ENCODE data around the gene PLAU.
A peak's percentile ranks its signal among the peaks of the same experiment; 100 is the strongest.
"Not testable (repeated sequence)": the region's sequence is repeated elsewhere in the genome, so short reads cannot be mapped to it uniquely, and the experiment has no call there.

PLAU gene

GRCh38 chr10:73889014-73889413 lies 21.9 kb upstream of the PLAU start:
- Histone ChIP-seq H3K9me3 (ENCODE audit: insufficient read depth, low read length) (no peaks in the 10 kb centered on the region), H3K4me2 (ENCODE audit: low read length) (peak overlapping the region; percentile 30; the same call in 1 of the 2 replicates), H2AFZ (ENCODE audit: low read depth, low read length) (peak overlapping the region; percentile 89; the same call in 1 of the 2 replicates), H3K27ac (ENCODE audit: low read length) (peak overlapping the region; percentile 55), H3K27me3 (ENCODE audit: low read depth, low read length) (no peaks in the 10 kb centered on the region), H4K20me1 (ENCODE audit: insufficient read depth, low read length) (no peaks in the 10 kb centered on the region), H3K79me2 (ENCODE audit: low read length) (no peaks in the 10 kb centered on the region), H3K9ac (ENCODE audit: low read length) (no peak overlapping the region; the same call in 1 of the 2 replicates), H3K36me3 (replicated peaks; ENCODE audit: low read depth, low read length) (no peaks in the 10 kb centered on the region), H3K4me1 (ENCODE audit: low read length) (peaks cover 20% of the 10 kb centered on the region), H3K4me3 (ENCODE audit: low read length) (no peak overlapping the region)
- TF ChIP-seq EZH2phosphoT487 (IDR thresholded peaks at IDR 0.05; ENCODE audit: low read depth), result no peak
- TF ChIP-seq, protein P1, sequence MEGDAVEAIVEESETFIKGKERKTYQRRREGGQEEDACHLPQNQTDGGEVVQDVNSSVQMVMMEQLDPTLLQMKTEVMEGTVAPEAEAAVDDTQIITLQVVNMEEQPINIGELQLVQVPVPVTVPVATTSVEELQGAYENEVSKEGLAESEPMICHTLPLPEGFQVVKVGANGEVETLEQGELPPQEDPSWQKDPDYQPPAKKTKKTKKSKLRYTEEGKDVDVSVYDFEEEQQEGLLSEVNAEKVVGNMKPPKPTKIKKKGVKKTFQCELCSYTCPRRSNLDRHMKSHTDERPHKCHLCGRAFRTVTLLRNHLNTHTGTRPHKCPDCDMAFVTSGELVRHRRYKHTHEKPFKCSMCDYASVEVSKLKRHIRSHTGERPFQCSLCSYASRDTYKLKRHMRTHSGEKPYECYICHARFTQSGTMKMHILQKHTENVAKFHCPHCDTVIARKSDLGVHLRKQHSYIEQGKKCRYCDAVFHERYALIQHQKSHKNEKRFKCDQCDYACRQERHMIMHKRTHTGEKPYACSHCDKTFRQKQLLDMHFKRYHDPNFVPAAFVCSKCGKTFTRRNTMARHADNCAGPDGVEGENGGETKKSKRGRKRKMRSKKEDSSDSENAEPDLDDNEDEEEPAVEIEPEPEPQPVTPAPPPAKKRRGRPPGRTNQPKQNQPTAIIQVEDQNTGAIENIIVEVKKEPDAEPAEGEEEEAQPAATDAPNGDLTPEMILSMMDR (IDR thresholded peaks at IDR 0.05; ENCODE audit: low read depth, low read length), result no peak

DNA sequence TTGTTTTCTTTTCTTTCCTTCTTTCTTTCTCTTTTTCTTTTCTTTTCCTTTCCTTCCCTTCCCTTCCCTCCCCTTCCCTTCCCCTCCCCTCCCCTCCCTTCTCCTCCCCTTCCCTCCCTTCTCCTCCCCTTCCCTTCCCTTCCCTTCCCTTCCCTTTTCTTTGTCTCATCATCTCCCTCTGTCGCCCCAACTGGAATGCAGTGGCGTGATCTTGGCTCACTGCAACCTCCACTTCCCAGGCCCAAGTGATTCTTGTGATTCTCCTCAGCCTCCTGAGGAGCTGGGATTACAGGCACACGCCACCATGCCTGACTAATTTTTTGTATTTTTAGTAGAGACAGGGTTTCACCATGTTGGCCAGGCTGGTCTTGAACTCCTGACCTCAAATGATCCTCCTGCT lies 21.5 kb upstream of the PLAU start:
- H3K9me3 ChIP-seq (ENCODE audit: insufficient read depth, low read length); H2AFZ ChIP-seq (ENCODE audit: low read depth, low read length); H3K27me3 ChIP-seq (ENCODE audit: low read depth, low read length); H3K36me3 ChIP-seq (replicated peaks; ENCODE audit: low read depth, low read length); H3K4me3 ChIP-seq (ENCODE audit: low read length); H3K9ac ChIP-seq (ENCODE audit: low read length); H3K79me2 ChIP-seq (ENCODE audit: low read length); H4K20me1 ChIP-seq (ENCODE audit: insufficient read depth, low read length): not testable (repeated sequence)
- Histone ChIP-seq H3K4me1 (ENCODE audit: low read length) (peaks cover 24% of the 10 kb centered on the region), H3K27ac (ENCODE audit: low read length) (peak overlapping the region; percentile 55; the same call in 1 of the 2 replicates), H3K4me2 (ENCODE audit: low read length) (peak overlapping the region; percentile 30; the same call in 1 of the 2 replicates)

GRCh38 chr10:73890261-73890660 lies 20.7 kb upstream of the PLAU start:
- Histone ChIP-seq H2AFZ (ENCODE audit: low read depth, low read length) (no peak overlapping the region), H3K79me2 (ENCODE audit: low read length) (no peaks in the 10 kb centered on the region), H3K27me3 (ENCODE audit: low read depth, low read length) (no peaks in the 10 kb centered on the region), H3K27ac (ENCODE audit: low read length) (no peak overlapping the region), H3K9ac (ENCODE audit: low read length) (no peak overlapping the region), H3K9me3 (ENCODE audit: insufficient read depth, low read length) (no peaks in the 10 kb centered on the region), H3K4me2 (ENCODE audit: low read length) (no peak overlapping the region), H3K36me3 (replicated peaks; ENCODE audit: low read depth, low read length) (no peaks in the 10 kb centered on the region), H4K20me1 (ENCODE audit: insufficient read depth, low read length) (no peaks in the 10 kb centered on the region), H3K4me1 (ENCODE audit: low read length) (peaks cover 29% of the 10 kb centered on the region), H3K4me3 (ENCODE audit: low read length) (no peak overlapping the region)
- TF ChIP-seq, protein P1 (IDR thresholded peaks at IDR 0.05; ENCODE audit: low read depth, low read length), result no peak
- no peak for TF ChIP-seq EZH2phosphoT487 (IDR thresholded peaks at IDR 0.05; ENCODE audit: low read depth)

- H4K20me1 ChIP-seq (ENCODE audit: insufficient read depth, low read length); H3K9me3 ChIP-seq (ENCODE audit: insufficient read depth, low read length); H2AFZ ChIP-seq (ENCODE audit: low read depth, low read length); H3K27me3 ChIP-seq (ENCODE audit: low read depth, low read length); H3K27ac ChIP-seq (ENCODE audit: low read length); H3K36me3 ChIP-seq (replicated peaks; ENCODE audit: low read depth, low read length); H3K4me2 ChIP-seq (ENCODE audit: low read length); H3K79me2 ChIP-seq (ENCODE audit: low read length); H3K4me3 ChIP-seq (ENCODE audit: low read length); H3K9ac ChIP-seq (ENCODE audit: low read length): not testable (repeated sequence)
- peaks cover 29% of the 10 kb centered on the region for H3K4me1 ChIP-seq (ENCODE audit: low read length)
Observed at GRCh38 chr10:73890830-73891229, 20.1 kb upstream of the PLAU start.

GRCh38 chr10:73891540-73891939 lies 19.4 kb upstream of the PLAU start:
- no peaks in the 10 kb centered on the region for H3K79me2 ChIP-seq (ENCODE audit: low read length)
- H3K9me3 ChIP-seq (ENCODE audit: insufficient read depth, low read length), result no peaks in the 10 kb centered on the region
- H3K27ac ChIP-seq (ENCODE audit: low read length), result no peak overlapping the region
- TF ChIP-seq, protein P1 (IDR thresholded peaks at IDR 0.05; ENCODE audit: low read depth, low read length), result no peak
- TF ChIP-seq EZH2phosphoT487 (IDR thresholded peaks at IDR 0.05; ENCODE audit: low read depth), result no peak
- H3K9ac ChIP-seq (ENCODE audit: low read length), result no peak overlapping the region
- peaks cover 27% of the 10 kb centered on the region for H3K4me1 ChIP-seq (ENCODE audit: low read length)
- no peaks in the 10 kb centered on the region for H3K36me3 ChIP-seq (replicated peaks; ENCODE audit: low read depth, low read length)
- no peak overlapping the region for H3K4me2 ChIP-seq (ENCODE audit: low read length)
- H3K27me3 ChIP-seq (ENCODE audit: low read depth, low read length), result no peaks in the 10 kb centered on the region
- H3K4me3 ChIP-seq (ENCODE audit: low read length), result no peak overlapping the region
- H4K20me1 ChIP-seq (ENCODE audit: insufficient read depth, low read length), result no peaks in the 10 kb centered on the region
- no peak overlapping the region for H2AFZ ChIP-seq (ENCODE audit: low read depth, low read length)
